Hepatocyte (in vitro differentiated cells): ENCODE data around the gene MYLK3. TPM values are rescaled to one million over a fixed set of nuclear protein-coding genes. Genes with fewer than 3 reads are reported as not detected.
A peak's percentile ranks its signal among the peaks of the same experiment; 100 is the strongest.

ENCODE experiments used
- DNase-seq: peaks from one replicate; pipeline ENCODE4 v3.0.0-alpha.2; 2016; ENCODE audit warnings: low spot score
- H2AFZ ChIP-seq: fragments of 200-600 bp; sonication (generic); 2 replicates; pipeline ENCODE4 v1.6.0; 2016; ENCODE audit warnings: antibody characterized with exemption, mild to moderate bottlenecking
- H3K27ac ChIP-seq: fragments of 200-600 bp; sonication (generic); 2 replicates; pipeline ENCODE4 v1.5.1; 2016; ENCODE audit warnings: mild to moderate bottlenecking
- H3K27me3 ChIP-seq: fragments of 200-600 bp; sonication (generic); 2 replicates; pipeline ENCODE4 v1.6.1; 2016
- H3K36me3 ChIP-seq: fragments of 200-600 bp; sonication (generic); replicated peaks from 2 replicates; pipeline ENCODE4 v1.5.1; 2016; ENCODE audit warnings: low read depth; ENCODE audit not compliant: insufficient read depth
- H3K4me1 ChIP-seq: fragments of 200-600 bp; sonication (generic); 2 replicates; pipeline ENCODE4 v1.5.1; 2016; ENCODE audit warnings: mild to moderate bottlenecking, moderate library complexity; ENCODE audit not compliant: insufficient read depth
- H3K4me2 ChIP-seq: fragments of 200-600 bp; sonication (generic); 2 replicates; pipeline ENCODE4 v1.6.0; 2016
- H3K4me3 ChIP-seq: fragments of 200-600 bp; sonication (generic); 2 replicates; pipeline ENCODE4 v1.5.1; 2016; ENCODE audit warnings: mild to moderate bottlenecking
- H3K79me2 ChIP-seq: fragments of 200-600 bp; sonication (generic); 2 replicates; pipeline ENCODE4 v1.6.0; 2017; ENCODE audit warnings: mild to moderate bottlenecking
- H3K9me2 ChIP-seq: fragments of 200-600 bp; sonication (generic); replicated peaks from 2 replicates; pipeline ENCODE4 v1.6.0; 2017; ENCODE audit warnings: mild to moderate bottlenecking; ENCODE audit not compliant: insufficient read depth
- H3K9me3 ChIP-seq: fragments of 200-600 bp; sonication (generic); 2 replicates; pipeline ENCODE4 v1.5.1; 2016; ENCODE audit warnings: low read depth, mild to moderate bottlenecking
- H4K20me1 ChIP-seq: fragments of 200-600 bp; sonication (generic); 2 replicates; pipeline ENCODE4 v1.6.0; 2016; ENCODE audit warnings: mild to moderate bottlenecking; ENCODE audit not compliant: insufficient read depth, poor library complexity, severe bottlenecking
- CTCF ChIP-seq: fragments of 200-600 bp; sonication (generic); IDR thresholded peaks from 2 replicates; pipeline ENCODE4 v1.5.1; 2016; ENCODE audit warnings: antibody characterized with exemption, mild to moderate bottlenecking; ENCODE audit not compliant: poor library complexity
- EZH2 ChIP-seq: fragments of 200-600 bp; sonication (generic); IDR thresholded peaks from 2 replicates; pipeline ENCODE4 v1.6.1; 2016; ENCODE audit warnings: antibody characterized with exemption, mild to moderate bottlenecking, borderline replicate concordance
- EZH2phosphoT487 ChIP-seq: fragments of 200-600 bp; sonication (generic); IDR thresholded peaks from one replicate; pipeline ENCODE4 v1.6.1; 2018; ENCODE audit warnings: antibody characterized with exemption, mild to moderate bottlenecking, low read depth, moderate library complexity; ENCODE audit not compliant: unreplicated experiment, severe bottlenecking
- WGBS: methylation state at CpG from one replicate; pipeline ENCODE4 v1.1.6; 2016; ENCODE audit warnings: low lambda C conversion rate; ENCODE audit errors: missing lambda C conversion rate; 5-methylcytosine and 5-hydroxymethylcytosine counted together
- polyA plus RNA-seq: library from polyadenylated mRNA; unstranded; fragments of >200 nt; fragmentation: Nextera tagmentation; extraction: Ambion mirVana; gene quantifications from 2 replicates; pipeline ENCODE4 v1.2.1, GENCODE V29; 2016
- total RNA-seq: library from RNA; depleted of rRNA; stranded (reverse); fragments of >200 nt; gene quantifications from 2 replicates; pipeline ENCODE4 v1.2.3, GENCODE V29; 2014

The MYLK3 gene
- total RNA-seq (2.0 and 6.5 TPM in 2 replicates), polyA plus RNA-seq (1.9 and 2.5 TPM in 2 replicates)

- Histone ChIP-seq H3K36me3 (no peaks in the 10 kb centered on the region), H3K4me1 (peaks cover 22% of the 10 kb centered on the region), H3K9me3 (no peaks in the 10 kb centered on the region), H3K9me2 (no peaks in the 10 kb centered on the region), H3K27ac (no peak within 1 kb of the TSS), H3K27me3 (no peaks in the 10 kb centered on the region), H3K4me2 (peak within 1 kb of the TSS; percentile 41), H3K79me2 (no peaks in the 10 kb centered on the region), H3K4me3 (no peak within 1 kb of the TSS), H2AFZ (no peak within 1 kb of the TSS), H4K20me1 (no peaks in the 10 kb centered on the region)
- TF ChIP-seq CTCF (no peak), EZH2 (no peak), EZH2phosphoT487 (no peak)
- DNase-seq = peak; percentile 36
- WGBS = 71% methylated on average over 24 of the region's 25 CpGs
Observed at GRCh38 chr16:46747777-46748651, at the start of gene MYLK3. MYLK3 (minus strand) TSS chr16:46748344; CDS start chr16:46748193, 151 bp downstream.

GRCh38 chr16:46797501-46797900 is 49.4 kb upstream of the MYLK3 start:
- peaks cover 8% of the 10 kb centered on the region for H3K9me3 ChIP-seq
- H3K4me3 ChIP-seq = no peak overlapping the region
- H3K4me2 ChIP-seq = no peak overlapping the region
- peaks cover 6% of the 10 kb centered on the region for H3K79me2 ChIP-seq
- no peaks in the 10 kb centered on the region for H4K20me1 ChIP-seq
- H2AFZ ChIP-seq = no peak overlapping the region
- no peaks in the 10 kb centered on the region for H3K27me3 ChIP-seq
- 86% methylated on average over 4 of the region's 4 CpGs for WGBS
- no peaks in the 10 kb centered on the region for H3K4me1 ChIP-seq
- H3K9me2 ChIP-seq = no peaks in the 10 kb centered on the region
- H3K36me3 ChIP-seq = no peaks in the 10 kb centered on the region
- TF ChIP-seq EZH2 = no peak
- no peak for TF ChIP-seq CTCF
- TF ChIP-seq EZH2phosphoT487 = no peak
- no peak for DNase-seq
- H3K27ac ChIP-seq = no peak overlapping the region

- Histone ChIP-seq H3K9me3 (peaks cover 8% of the 10 kb centered on the region), H3K79me2 (peaks cover 6% of the 10 kb centered on the region)
- 95% methylated on average over 1 of the region's 1 CpG for WGBS
Observed at GRCh38 chr16:46796764-46797269, 48.7 kb upstream of the MYLK3 start.

More at GRCh38 chr16:46796764-46797269, 48.7 kb upstream of the MYLK3 start:
- H3K9me2 ChIP-seq = no peaks in the 10 kb centered on the region
- TF ChIP-seq CTCF (no peak), EZH2 (no peak)
- H3K27me3 ChIP-seq = no peaks in the 10 kb centered on the region
- no peak overlapping the region for H3K4me2 ChIP-seq
- H2AFZ ChIP-seq = no peak overlapping the region
- DNase-seq = no peak
- no peaks in the 10 kb centered on the region for H4K20me1 ChIP-seq
- H3K27ac ChIP-seq = no peak overlapping the region
- no peaks in the 10 kb centered on the region for H3K4me1 ChIP-seq
- H3K4me3 ChIP-seq = no peak overlapping the region
- no peaks in the 10 kb centered on the region for H3K36me3 ChIP-seq
